ENCODE data around the gene OPRL1.
"Not testable (repeated sequence)": the region's sequence is repeated elsewhere in the genome, so short reads cannot be mapped to it uniquely, and the experiment has no call there.

Gene OPRL1

GRCh38 chr20:64117432-64117777 is 37.5 kb downstream of the OPRL1 start:
- DNase-seq (ENCODE audit: low spot score) = not testable (repeated sequence)

- no peak for DNase-seq (ENCODE audit: low spot score)
Observed at GRCh38 chr20:64119301-64119680, 39.4 kb downstream of the OPRL1 start.

GRCh38 chr20:64119681-64120341 is 39.9 kb downstream of the OPRL1 start:
- DNase-seq (ENCODE audit: low spot score) = no peak

DNA sequence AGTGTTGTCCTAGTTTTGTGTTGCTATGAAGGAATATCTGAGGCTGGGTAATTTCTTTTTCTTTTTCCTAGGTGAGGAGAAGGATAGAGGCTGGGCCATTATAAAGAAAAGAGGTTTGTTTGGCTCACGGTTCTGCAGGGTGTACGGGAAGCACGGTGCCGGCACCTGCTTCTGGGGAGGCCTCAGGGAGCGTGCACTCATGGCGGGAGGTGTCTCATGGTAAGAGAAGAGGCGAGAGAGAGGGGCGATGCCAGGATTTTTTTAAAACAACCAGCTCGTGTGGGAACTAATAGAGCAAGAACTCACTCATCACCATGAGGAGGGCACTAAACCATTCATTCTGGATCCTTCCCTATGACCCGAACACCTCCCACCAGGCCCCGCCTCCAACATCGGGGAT is 41.7 kb downstream of the OPRL1 start:
- no peak for DNase-seq (ENCODE audit: low spot score)

- not testable (repeated sequence) for DNase-seq (ENCODE audit: low spot score)
Observed at GRCh38 chr20:64122927-64123326, 43.0 kb downstream of the OPRL1 start.

- DNase-seq (ENCODE audit: low spot score) = not testable (repeated sequence)
Observed at GRCh38 chr20:64123517-64123916, 43.6 kb downstream of the OPRL1 start.

DNA sequence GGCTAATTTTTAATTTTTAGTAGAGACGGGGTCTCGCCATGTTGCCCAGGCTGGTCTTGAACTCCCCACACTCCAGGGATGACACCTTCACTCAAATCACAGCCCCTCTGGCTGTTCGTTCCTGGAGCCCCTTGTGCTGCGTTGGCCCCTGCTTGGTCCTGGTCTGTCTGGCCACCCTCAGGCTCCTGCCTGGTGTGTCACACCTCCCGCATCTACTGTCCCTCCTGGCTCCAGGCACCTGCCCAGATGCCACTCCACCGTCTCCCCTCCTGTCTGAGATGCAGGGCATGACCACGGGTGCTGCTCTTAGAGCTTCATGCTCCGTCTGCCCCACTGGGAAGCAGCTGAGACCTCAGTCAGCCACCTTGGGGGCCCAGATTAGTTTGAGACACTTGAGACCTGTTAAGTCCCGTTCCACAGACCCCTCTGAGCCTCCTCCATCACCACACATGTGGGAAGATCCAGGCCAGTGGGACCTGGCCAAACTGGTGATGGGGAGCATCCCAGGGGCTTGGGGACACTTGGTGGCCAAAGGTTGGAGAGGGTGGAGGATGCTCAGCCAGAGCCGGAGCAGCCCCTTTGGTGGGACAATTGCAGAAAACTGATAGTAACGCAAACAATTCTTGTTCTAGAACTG is 49.4 kb downstream of the OPRL1 start:
- no peak for DNase-seq (ENCODE audit: low spot score)

- DNase-seq (ENCODE audit: low spot score) = no peak
Observed at GRCh38 chr20:64130271-64130670, 50.4 kb downstream of the OPRL1 start.

GRCh38 chr20:64130876-64131275 is 51.0 kb downstream of the OPRL1 start:
- no peak for DNase-seq (ENCODE audit: low spot score)

GRCh38 chr20:64131406-64131805 is 51.5 kb downstream of the OPRL1 start:
- no peak for DNase-seq (ENCODE audit: low spot score)

- peak; percentile 77 for DNase-seq (ENCODE audit: low spot score)
Observed at GRCh38 chr20:64133951-64134407, 54.1 kb downstream of the OPRL1 start.

GRCh38 chr20:64134744-64135143 is 54.9 kb downstream of the OPRL1 start:
- peak; percentile 25 for DNase-seq (ENCODE audit: low spot score)

DNA sequence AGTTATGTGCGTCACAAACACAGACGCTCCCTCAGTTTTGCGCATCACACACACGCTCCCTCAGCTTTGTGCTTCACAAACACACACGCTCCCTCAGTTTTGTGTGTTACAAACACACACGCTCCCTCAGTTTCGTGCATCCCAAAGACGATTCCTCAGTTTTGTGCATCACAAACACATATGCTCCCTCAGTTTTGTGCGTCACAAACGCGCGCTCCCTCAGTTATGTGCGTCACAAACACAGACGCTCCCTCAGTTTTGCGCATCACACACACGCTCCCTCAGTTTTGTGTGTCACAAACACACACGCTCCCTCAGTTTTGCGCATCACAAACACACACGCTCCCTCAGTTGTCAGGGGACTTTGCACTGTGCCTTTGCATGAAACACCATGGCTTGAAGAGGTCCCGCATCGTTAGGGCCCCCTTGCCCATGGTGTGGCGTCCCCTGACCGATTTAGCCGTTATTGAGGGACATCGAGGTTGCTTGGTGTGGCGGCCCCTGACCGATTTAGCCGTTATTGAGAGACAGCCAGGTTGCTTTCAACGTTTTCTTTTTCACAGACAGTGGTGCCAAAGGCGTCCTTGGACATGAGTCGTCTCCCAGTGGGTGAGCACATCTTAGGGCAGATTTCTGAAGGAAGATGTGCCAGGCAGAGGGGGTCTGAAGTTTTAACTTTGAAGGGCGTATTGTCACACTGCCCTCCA is 56.3 kb downstream of the OPRL1 start:
- no peak for DNase-seq (ENCODE audit: low spot score)

DNA sequence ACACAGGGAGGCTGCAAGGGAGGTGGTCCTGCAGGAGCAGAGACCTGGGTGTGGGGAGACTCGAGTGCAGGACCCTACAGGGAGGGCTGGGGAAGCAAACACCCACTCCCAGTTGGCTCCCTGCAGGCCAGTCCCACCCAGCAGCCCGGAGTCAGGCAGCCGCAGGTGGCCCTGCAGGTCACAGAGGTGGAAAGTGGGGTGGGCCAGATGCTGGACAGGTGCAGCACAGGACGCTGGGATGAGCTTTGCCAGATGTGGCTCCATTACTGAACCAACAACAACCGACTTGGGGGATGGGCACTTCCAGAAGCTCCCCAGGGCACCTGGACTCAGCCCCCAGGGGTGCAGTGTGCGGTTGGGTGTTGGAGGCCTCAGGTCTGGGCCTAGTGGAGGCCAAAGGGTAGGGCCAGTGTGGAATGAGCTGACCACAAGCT is 57.7 kb downstream of the OPRL1 start:
- DNase-seq (ENCODE audit: low spot score) = no peak

DNA sequence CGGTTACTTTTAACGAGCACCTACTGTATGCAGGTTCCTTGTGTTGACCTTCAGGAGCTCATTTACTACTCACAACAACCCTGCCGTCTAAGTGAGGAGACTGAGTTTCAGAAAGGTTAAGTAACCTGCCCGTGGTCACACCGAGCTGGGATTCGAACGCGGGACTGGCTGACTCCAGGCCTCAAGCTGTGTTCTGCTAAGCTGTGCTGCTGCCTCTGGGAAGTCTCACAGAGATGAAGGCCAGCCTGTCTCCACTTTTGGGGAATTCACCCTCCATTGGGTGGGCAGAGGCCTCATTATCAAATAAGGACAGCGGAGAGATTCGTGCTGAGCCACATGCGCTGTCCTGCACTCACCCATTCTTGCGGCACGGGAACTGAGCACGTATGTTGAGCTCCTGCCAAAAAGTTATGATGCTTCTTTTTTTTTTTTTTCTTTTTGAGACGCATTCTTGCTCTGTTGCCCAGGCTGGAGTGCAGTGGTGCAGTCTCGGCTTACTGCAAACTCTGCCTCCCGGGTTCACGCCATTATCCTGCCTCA is 58.5 kb downstream of the OPRL1 start:
- DNase-seq (ENCODE audit: low spot score) = no peak

DNA sequence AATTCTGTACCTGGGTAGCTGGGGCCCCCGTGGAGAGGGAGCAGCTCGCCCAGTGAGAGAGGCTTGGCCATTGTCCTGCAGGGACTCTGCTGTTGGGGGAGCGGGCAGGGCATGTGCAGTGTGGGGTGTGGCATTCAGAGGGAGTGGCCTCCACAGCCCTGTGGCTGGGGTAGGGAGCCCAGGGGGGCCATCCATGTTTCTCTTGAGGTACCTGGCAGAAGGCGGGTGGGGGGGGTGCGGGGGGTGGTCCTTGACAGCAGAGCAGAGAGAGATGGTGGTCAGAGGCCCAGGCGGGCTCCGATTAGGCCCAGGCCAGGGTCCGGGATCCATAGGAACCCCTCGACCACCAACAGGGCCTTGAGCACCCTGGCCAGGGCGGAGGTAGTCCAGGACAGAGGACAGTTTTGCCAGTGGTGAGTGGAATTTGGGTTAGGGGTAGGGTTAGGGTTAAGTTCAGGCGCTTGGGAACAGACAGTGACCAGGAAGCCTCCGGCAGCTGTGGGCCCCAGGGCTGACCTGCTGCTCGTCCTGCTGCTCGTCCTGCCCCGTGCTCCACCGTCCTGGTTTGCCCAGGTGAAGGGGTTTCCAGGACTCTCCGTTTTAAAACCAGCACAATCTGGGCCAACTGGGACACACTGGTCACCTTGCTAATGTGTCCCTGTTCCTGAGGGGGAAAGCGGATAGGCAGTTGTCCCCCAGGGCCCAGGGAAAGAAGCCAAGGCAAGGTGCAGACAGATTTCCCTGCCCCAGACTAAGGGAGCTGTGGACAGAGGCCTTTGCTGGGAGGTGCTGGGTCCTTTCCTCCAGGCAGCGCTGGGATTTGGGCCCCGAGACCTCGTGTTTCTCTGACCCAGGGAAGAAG is 59.5 kb downstream of the OPRL1 start:
- no peak for DNase-seq (ENCODE audit: low spot score)

DNA sequence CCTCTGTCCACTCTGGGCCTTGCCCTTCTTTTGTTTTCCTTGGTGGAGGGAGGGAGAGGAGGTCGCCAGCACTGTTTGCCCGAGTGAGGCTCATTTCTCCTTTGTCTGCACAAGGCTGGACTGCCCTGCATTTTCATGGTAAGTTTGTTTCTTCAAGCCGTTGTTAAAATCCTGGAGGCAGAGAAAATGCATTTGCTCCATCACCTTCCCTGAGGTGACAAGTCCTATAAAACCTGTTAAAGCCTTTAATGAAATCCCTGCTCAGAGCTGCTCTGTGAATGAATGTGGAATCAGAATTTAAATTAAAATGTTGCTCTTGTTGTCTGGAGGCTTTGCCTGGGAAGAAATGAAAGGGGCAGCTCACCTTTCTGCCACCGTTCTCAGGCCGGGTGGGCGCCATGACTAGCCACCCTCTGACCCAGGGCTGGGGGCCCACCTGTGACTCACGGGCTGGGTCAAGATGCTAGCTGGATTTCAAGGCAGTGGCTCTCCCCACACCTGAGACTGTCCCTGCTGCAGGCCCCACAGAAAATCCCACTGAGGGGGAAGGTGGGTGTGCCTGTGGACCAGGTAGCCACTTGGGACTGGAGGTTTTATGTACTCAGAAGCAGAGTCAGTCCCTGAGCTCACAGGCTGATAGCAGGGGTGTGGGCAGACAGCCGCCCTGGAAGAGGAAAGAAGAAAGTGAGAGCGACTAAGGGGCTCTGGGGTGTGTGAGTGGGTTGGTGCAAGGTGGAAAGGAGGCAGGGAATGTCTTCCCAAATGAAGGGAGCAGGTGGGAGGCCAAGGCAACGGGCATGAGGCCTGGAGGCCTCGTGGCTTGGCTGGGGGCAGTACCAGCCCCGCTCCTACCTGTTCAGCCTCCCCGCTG is 60.4 kb downstream of the OPRL1 start:
- DNase-seq (ENCODE audit: low spot score) = no peak

GRCh38 chr20:64140956-64141355 is 61.1 kb downstream of the OPRL1 start:
- no peak for DNase-seq (ENCODE audit: low spot score)

DNA sequence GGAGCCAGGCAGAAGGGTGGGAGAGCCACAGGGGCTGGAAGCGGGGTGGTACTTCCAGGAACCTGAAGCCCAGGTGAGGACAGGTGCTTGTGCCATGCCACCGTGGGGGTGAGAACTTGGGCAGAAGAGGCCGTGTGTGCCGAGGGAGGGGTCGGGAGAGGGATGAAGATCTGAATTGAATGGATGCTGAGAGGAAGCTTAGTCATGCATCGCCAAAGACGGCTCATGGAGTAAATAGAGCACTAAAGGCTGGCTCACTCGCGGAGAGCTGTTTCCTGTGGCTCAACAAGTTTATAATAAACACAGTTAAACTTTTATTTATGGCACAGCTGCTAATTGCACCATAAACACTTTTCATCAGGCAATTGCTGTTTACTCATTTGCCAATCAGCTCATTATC is 62.7 kb downstream of the OPRL1 start:
- DNase-seq (ENCODE audit: low spot score) = no peak

DNA sequence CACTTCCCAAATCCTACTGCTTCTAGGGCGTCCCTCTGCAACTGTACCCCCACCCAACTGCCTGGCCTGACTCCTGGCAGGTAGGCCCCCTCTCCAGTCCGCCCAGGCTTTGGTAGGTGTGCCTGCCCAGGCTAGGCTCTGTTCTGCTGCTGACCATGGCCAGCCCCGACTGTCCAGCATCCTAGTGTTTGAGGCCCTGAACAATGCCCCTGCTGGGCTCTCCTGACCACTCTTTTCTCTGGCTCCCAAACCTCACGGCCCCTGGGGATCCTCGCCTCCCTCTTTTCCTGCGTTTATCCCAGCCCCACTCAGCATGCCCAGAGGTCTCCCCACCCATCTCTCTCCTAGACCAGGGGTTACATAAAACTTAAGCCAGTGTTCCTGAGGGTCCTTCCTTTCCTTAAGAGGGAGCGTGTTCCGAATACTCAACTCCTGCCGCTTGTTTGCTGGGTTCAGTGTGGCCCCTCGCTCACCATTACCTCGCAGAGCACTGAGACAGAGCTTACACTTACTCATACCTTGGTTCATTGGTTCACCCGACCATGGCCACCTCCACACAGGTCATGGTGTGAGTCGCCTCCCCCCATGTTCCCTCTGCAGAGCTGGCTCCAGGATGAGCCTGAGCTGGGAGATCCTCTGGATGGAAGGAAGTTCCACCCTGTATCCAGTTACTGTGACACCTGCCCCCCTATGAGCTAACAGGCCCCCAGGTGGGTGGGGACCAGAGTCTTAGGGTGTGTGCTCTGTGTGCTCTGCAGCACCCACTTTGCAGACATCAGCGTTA is 63.3 kb downstream of the OPRL1 start:
- no peak for DNase-seq (ENCODE audit: low spot score)

Data from NAMALWA (cell line).